ENCODE data around the gene NR6A1. TPM values are rescaled to one million over a fixed set of nuclear protein-coding genes. Genes with fewer than 3 reads are reported as not detected.

The NR6A1 gene
- total and polyA plus RNA-seq, 2 of the 13 experiments (the other 11 are each of a cell fraction or from before 2014, with no cell fraction given), result 28.1 to 31.5 TPM

GRCh38 chr9:124665391-124666058 is 105.6 kb downstream of the NR6A1 start (continued):
- TF ChIP-seq CBX1 (IDR thresholded peaks at IDR 0.05; ENCODE audit: low read depth), result no peak
- no peak for TF ChIP-seq SETDB1 (CRISPR knock-in tag; IDR thresholded peaks at IDR 0.05; ENCODE audit: borderline replicate concordance)
- TF ChIP-seq NCOA2 (CRISPR knock-in tag; IDR thresholded peaks at IDR 0.05), result peak; percentile 76
- TF ChIP-seq ZNF367 (CRISPR knock-in tag; IDR thresholded peaks at IDR 0.05; ENCODE audit: borderline replicate concordance), result no peak
- TF ChIP-seq HMGXB3 (CRISPR knock-in tag; IDR thresholded peaks at IDR 0.05; ENCODE audit: borderline replicate concordance), result no peak
- TF ChIP-seq E2F2 (CRISPR knock-in tag; IDR thresholded peaks at IDR 0.05; ENCODE audit: borderline replicate concordance), result no peak
- TF ChIP-seq SSRP1 (CRISPR knock-in tag; IDR thresholded peaks at IDR 0.05), result no peak
- no peak for TF ChIP-seq CCAR2 (optimal IDR thresholded peaks at IDR 0.05; ENCODE audit: low read depth, low read length)
- no peak for TF ChIP-seq NR3C1 (CRISPR knock-in tag; IDR thresholded peaks at IDR 0.05)
- no peak for TF ChIP-seq ZNF646 (CRISPR knock-in tag; IDR thresholded peaks at IDR 0.05)
- TF ChIP-seq ZNF382 (CRISPR knock-in tag; IDR thresholded peaks at IDR 0.05; ENCODE audit: borderline replicate concordance), result no peak
- TF ChIP-seq MEF2D (CRISPR knock-in tag; IDR thresholded peaks at IDR 0.05), result no peak
- no peak for TF ChIP-seq ZNF33B (CRISPR knock-in tag; IDR thresholded peaks at IDR 0.05)
- no peak for TF ChIP-seq KLF6 (CRISPR knock-in tag; IDR thresholded peaks at IDR 0.05)
- no peak for TF ChIP-seq NR2F6 (IDR thresholded peaks at IDR 0.05)
- TF ChIP-seq NR2F6 (CRISPR knock-in tag; IDR thresholded peaks at IDR 0.05), result 0 out of 2 replicates have a peak, but pooled peaks have one; percentile 22
- TF ChIP-seq TEAD3 (CRISPR knock-in tag; optimal IDR thresholded peaks at IDR 0.05; ENCODE audit: borderline replicate concordance), result peak; percentile 34
